GM18867 (cell line): ENCODE measurements around the gene DPP6.
"Not testable (repeated sequence)": the region's sequence is repeated elsewhere in the genome, so short reads cannot be mapped to it uniquely, and the experiment has no call there.

Experiments
- ATAC-seq: cut with Tn5 transposase; IDR thresholded peaks from one replicate; pipeline ENCODE4 v1.9.1; 2021; ENCODE audit warnings: mild to moderate bottlenecking, moderate library complexity; ENCODE audit not compliant: unreplicated experiment

Gene DPP6

DNA sequence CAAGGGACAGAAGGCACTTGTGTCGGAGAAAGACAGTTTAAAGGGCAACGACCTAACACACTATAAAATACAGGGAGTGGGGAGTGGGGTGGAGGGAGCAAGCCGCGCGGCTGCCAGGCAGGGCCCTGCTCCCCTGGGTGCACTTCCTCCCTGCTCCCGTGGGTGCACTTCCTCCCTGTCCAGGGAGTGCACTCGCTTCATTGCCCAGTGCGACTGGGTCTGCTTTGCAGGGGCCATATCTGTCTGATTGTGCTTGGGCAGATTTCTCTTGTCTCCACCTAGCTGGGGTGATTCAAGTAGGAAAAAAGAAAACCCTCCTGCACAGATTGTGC, 94.5 kb downstream of the DPP6 start:
- ATAC-seq = not testable (repeated sequence)

- not testable (repeated sequence) for ATAC-seq
Observed at GRCh38 chr7:154148791-154149516, 96.8 kb downstream of the DPP6 start.

- ATAC-seq = not testable (repeated sequence)
Observed at GRCh38 chr7:154150656-154151055, 98.5 kb downstream of the DPP6 start.

GRCh38 chr7:154151306-154151705, 99.1 kb downstream of the DPP6 start:
- ATAC-seq = not testable (repeated sequence)

DNA sequence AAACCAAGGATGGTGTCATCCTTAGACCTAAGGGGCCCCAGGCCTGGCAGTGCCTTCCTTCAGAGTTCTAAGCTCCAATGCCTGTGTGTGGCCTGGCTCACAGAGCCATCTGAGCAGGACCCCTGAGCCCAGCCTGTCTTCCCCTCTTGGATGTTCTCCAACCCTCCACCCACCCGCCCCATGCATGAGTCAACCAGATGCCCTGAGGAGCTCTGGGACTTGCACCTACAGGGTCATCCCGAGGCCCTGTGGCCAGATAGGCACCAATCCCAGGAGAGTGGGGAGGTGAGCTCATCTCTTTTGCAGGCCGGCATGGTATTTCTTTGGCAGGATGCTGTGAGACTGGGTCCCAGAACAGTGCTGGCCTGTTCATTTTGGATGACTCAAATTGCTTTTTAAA, 103.7 kb downstream of the DPP6 start:
- ATAC-seq = not testable (repeated sequence)

DNA sequence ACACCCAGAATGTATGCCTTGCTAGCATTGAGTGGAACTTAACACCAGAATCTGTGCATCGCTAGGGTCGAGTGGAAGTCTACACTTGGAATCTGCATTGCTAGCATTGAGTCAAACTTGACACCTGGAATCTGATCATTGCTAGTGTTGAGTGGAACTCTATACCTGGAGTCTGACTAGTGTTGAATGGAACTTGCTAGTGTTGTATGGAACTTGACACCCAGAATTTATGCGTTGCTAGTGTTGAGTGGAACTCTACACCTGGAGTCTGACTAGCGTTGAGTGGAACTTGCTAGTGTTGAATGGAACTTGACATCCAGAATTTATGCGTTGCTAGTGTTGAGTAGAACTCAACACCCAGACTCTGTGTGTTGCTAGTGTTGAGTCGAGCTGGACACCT, 110.7 kb downstream of the DPP6 start:
- ATAC-seq = not testable (repeated sequence)

DNA sequence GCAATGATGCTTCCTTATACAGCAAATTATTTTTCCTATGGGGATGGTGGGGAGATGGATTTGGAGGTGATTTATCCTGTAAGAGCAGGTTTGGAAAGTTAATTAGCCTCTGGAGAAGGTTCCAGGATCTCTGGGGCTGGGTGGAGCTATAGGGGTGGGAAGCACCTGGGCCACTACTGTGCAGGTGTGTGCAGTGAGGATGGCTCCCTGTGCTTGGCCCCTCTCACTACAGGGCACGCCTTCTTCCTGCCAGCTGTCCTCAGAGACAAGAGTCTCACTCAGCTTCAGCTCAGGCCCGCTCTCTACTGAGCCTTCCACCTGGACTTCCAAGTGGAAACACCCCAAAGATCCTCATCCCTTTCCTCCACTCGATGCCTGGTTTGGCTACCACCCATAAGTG, 111.4 kb downstream of the DPP6 start:
- ATAC-seq = not testable (repeated sequence)

GRCh38 chr7:154167051-154167450, 114.9 kb downstream of the DPP6 start:
- no peak for ATAC-seq

DNA sequence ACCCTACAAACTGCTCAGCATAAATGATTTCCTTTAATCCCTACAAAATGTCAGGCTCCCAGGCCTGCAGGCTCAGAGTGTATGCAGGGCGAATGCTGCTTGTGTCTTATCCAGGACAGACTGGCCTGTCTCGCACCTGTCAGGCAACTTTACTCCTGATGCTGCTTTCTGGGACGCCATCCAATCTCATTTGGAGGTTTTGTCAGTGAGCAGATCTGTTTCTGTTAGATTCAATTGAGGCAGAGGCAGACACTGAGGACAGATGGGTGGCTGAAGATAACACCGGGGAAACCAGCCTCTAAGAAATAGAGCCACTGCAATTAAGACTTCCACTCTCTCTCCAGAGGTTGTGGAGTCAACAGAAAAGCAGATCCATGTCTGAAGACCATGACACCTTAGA, 115.6 kb downstream of the DPP6 start:
- no peak for ATAC-seq

GRCh38 chr7:154171422-154171821, 119.2 kb downstream of the DPP6 start:
- ATAC-seq = no peak

GRCh38 chr7:154172236-154172635, 120.0 kb downstream of the DPP6 start:
- no peak for ATAC-seq

- no peak for ATAC-seq
Observed at GRCh38 chr7:154177584-154177983, 125.4 kb downstream of the DPP6 start.

DNA sequence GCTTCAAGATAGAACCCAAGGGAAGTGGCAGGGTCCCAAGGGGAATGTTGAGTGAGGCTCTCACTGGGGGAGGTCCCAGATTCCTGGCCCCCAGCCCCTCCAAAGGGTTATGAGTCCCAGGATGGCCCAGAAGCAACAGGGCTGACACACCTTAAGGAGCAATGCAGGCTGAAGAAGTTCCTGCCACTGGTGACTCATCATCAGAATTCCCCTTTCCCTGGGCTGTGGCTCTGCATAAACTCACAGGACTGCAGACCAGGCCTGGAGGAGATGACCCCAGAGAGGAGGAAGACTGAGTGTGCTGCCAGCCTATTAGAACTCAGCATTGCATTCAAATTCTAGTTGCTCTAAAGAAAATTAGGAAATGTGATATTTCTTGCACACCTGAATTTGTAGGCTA, 126.7 kb downstream of the DPP6 start:
- ATAC-seq = no peak

GRCh38 chr7:154183482-154183881, 131.3 kb downstream of the DPP6 start:
- ATAC-seq = no peak

DNA sequence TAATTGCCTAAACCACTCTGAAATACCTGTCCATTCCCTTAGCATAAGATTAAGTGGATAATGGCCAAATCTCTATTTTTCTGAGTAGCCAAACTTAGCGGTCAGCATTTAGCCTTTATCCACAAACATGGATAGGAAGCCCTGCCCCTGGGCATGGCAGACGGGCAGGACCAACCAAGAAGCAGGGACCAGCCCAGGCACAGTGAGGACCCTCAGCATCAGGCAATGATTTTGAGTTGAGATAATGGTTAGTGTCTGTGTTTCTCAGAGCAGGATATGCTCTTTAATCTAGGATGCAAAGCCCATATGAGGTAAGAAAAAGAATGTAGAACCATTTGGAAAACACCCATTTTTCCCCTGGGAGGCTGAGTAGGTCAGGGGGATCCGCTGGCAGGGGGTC, 131.7 kb downstream of the DPP6 start:
- no peak for ATAC-seq

DNA sequence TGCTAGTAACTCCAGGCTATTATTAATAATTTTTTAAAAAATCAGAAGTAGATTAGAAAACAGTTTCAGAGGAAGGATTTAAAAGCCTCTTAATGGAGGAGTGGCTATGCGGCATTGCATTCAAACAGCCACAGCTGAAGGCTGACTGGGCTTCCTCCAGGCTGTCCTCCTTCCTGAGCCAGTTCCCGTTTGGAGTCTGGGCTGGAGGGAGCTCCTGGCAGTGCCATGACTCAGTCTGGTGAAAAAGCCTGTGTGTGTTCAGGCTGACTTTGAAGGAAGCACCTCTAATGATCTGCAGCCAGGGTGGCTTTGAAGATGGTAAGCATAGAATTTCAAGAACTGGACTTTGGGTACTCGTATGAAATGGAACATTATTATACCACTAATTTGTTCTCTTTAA, 134.6 kb downstream of the DPP6 start:
- ATAC-seq = no peak

DNA sequence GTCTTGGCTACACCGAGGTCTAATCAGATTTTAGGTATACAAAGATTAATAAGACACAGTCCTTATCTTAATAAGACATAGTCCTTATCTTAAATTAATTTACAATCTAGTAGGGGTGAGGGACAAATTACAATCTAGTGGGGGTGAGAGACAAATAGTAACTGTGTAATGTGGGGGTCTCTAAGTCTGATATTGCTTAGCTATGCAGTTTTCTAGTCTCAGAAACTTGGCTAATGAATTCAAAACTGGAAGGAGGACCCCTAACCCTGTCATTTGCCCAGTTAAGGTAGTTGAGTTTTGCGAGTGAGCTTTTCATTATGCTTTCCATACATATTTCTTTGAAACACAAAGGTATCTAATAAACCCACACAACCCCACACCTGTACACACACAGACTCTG, 136.1 kb downstream of the DPP6 start:
- ATAC-seq = no peak

- ATAC-seq = no peak
Observed at GRCh38 chr7:154195266-154195665, 143.1 kb downstream of the DPP6 start.

DNA sequence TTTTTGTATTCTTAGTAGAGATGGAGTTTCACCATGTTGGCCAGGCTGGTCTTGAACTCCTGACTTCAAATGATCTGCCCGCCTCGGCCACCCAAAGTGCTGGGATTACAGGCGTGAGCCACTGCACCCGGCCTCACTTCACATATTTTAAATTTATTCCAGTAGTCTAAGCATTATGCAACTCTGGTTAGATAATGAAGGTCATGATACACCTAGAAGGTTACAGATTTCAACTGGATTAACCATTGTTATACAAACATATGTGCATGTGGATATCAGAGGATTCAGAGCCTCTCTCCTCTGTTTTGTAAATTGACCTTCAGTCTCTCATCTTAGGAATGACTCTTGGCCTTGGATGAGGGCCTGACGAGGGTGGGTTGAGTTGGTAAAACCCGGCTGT, 146.3 kb downstream of the DPP6 start:
- ATAC-seq = no peak

- ATAC-seq = no peak
Observed at GRCh38 chr7:154200241-154200640, 148.0 kb downstream of the DPP6 start.

- ATAC-seq = no peak
Observed at GRCh38 chr7:154202002-154202401, 149.8 kb downstream of the DPP6 start.

DNA sequence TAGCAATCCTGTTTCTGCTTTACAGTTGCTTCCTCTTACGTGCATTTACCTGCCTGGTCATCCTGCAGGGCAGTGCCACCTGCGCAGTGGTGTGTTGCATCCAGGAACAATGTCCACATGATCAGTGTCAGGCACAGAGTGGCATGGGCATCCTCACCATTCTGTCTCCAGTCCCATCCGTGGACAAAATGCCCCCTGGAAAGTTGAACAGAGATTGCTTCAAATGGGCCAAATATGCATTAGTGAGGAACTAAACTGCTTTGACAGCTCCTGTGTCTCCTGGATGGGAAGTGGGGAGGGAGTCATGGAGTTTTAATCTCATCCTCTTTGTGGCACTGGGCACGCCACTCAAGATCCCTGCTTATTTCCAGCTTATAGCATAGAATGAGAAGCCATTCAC, 151.8 kb downstream of the DPP6 start:
- ATAC-seq = no peak

- no peak for ATAC-seq
Observed at GRCh38 chr7:154212861-154213260, 160.7 kb downstream of the DPP6 start.
